ENCODE measurements around the gene ASPHD2. TPM values are rescaled to one million over a fixed set of nuclear protein-coding genes. Genes with fewer than 3 reads are reported as not detected.

ASPHD2 gene
- polyA plus RNA-seq, 1 experiment, result 2.3 TPM

- H3K27me3 ChIP-seq (ENCODE audit: control insufficient read depth, insufficient read depth, low read length), result no peaks in the 10 kb centered on the region
- ChIA-PET POLR2A (no interaction called here), CTCF (interaction anchor here (1.0 to 9.2 kb wide), 14 partner anchors 8 to 203 kb away, joined by 3 to 103 read pairs (median 12); no protein-coding TSS in a partner anchor)
- H3K4me3 ChIP-seq (ENCODE audit: low read depth, low read length), result no peak overlapping the region
- H3K36me3 ChIP-seq (ENCODE audit: control insufficient read depth, insufficient read depth, low read length), result peaks cover 13% of the 10 kb centered on the region
- no peak for TF ChIP-seq CTCF (IDR thresholded peaks at IDR 0.05; ENCODE audit: insufficient read depth, low read depth, low read length)
- no peak for DNase-seq (ENCODE audit: low read depth)
These were observed 33.6 kb downstream of the ASPHD2 start for GRCh38 chr22:26462641-26463040.

DNA sequence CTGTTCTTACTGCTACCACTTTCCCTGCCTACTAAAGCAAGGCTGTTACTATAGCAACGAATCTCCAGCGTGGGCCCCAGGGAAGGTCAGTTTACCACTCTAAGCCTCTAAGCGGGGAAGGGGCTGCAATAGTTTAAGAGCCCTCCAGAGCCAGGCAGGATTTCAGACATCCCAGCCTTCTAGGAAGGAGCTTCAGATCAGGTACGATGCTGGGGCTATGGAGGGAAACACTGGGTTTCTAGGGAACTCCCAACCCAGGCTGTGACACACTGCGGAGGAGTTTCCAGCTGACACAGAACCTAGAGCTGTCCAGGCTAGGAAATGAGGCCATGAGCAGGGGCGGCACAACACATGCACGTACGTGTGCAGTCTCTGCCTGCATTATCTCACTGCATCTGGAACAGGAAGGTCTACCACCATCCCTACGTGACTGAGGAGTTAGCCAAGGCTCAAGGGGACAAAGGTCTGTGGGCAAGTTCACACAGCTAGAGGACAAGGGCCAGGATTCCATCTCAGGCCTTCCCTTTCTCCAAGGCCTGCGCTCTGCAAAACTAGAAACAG, 34.1 kb downstream of the ASPHD2 start:
- DNase-seq (ENCODE audit: low read depth), result no peak
- POLR2A ChIA-PET, result no interaction called here
- CTCF ChIA-PET, result interaction anchor here (0.9 to 9.2 kb wide), 11 partner anchors 8 to 202 kb away, joined by 3 to 103 read pairs (median 15); no protein-coding TSS in a partner anchor
- no peak for TF ChIP-seq CTCF (IDR thresholded peaks at IDR 0.05; ENCODE audit: insufficient read depth, low read depth, low read length)
- peaks cover 8% of the 10 kb centered on the region for H3K36me3 ChIP-seq (ENCODE audit: control insufficient read depth, insufficient read depth, low read length)
- H3K27me3 ChIP-seq (ENCODE audit: control insufficient read depth, insufficient read depth, low read length), result no peaks in the 10 kb centered on the region
- no peak overlapping the region for H3K4me3 ChIP-seq (ENCODE audit: low read depth, low read length)

GRCh38 chr22:26463688-26464087, 34.6 kb downstream of the ASPHD2 start:
- no peak for TF ChIP-seq CTCF (IDR thresholded peaks at IDR 0.05; ENCODE audit: insufficient read depth, low read depth, low read length)
- H3K4me3 ChIP-seq (ENCODE audit: low read depth, low read length), result no peak overlapping the region
- ChIA-PET CTCF (interaction anchor here (0.7 to 9.2 kb wide), 9 partner anchors 7 to 202 kb away, joined by 3 to 103 read pairs (median 7); no protein-coding TSS in a partner anchor), POLR2A (no interaction called here)
- peaks cover 12% of the 10 kb centered on the region for H3K36me3 ChIP-seq (ENCODE audit: control insufficient read depth, insufficient read depth, low read length)
- no peaks in the 10 kb centered on the region for H3K27me3 ChIP-seq (ENCODE audit: control insufficient read depth, insufficient read depth, low read length)
- no peak for DNase-seq (ENCODE audit: low read depth)

DNA sequence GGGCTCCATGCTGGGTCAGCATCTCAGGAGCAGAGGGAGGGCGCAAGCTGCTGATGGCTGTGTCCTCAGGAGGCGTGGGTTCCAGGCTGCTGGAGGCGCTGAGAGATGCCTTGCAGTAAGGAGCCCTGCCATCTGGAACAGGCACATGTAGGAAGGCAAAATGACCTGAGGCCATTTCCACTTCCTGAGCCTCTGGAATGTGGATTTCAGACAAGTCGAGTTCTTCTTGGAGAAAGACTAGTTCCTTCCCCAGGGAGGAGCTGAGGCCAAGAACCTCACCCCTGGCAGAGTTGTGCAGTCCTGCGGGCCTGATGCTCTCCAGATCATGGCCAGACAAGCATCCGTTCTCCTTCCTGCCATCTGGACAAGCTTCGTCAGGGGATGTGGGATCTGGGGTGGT, 35.3 kb downstream of the ASPHD2 start:
- ChIA-PET POLR2A (interaction anchor here (0.5 kb wide), 1 partner anchor 15 kb away, joined by 3 read pairs; no protein-coding TSS in a partner anchor), CTCF (interaction anchor here (0.7 to 9.2 kb wide), 4 partner anchors 16 to 98 kb away, joined by 3 to 103 read pairs (median 52); no protein-coding TSS in a partner anchor)
- DNase-seq (ENCODE audit: low read depth), result peak; percentile 21
- peaks cover 12% of the 10 kb centered on the region for H3K36me3 ChIP-seq (ENCODE audit: control insufficient read depth, insufficient read depth, low read length)
- TF ChIP-seq CTCF (IDR thresholded peaks at IDR 0.05; ENCODE audit: insufficient read depth, low read depth, low read length), result no peak
- no peak overlapping the region for H3K4me3 ChIP-seq (ENCODE audit: low read depth, low read length)
- no peaks in the 10 kb centered on the region for H3K27me3 ChIP-seq (ENCODE audit: control insufficient read depth, insufficient read depth, low read length)

- peaks cover 20% of the 10 kb centered on the region for H3K36me3 ChIP-seq (ENCODE audit: control insufficient read depth, insufficient read depth, low read length)
- no peaks in the 10 kb centered on the region for H3K27me3 ChIP-seq (ENCODE audit: control insufficient read depth, insufficient read depth, low read length)
- DNase-seq (ENCODE audit: low read depth), result no peak
- H3K4me3 ChIP-seq (ENCODE audit: low read depth, low read length), result no peak overlapping the region
- POLR2A ChIA-PET, result no interaction called here
- TF ChIP-seq CTCF (IDR thresholded peaks at IDR 0.05; ENCODE audit: insufficient read depth, low read depth, low read length), result no peak
- CTCF ChIA-PET, result interaction anchor here (0.9 to 9.2 kb wide), 5 partner anchors 15 to 199 kb away, joined by 3 to 103 read pairs (median 4); no protein-coding TSS in a partner anchor
These were observed 37.1 kb downstream of the ASPHD2 start for GRCh38 chr22:26466196-26466595.

All from BJ (cell line).